ENCODE measurements around the gene SIK3. TPM values are rescaled to one million over a fixed set of nuclear protein-coding genes. Genes with fewer than 3 reads are reported as not detected.
A peak's percentile ranks its signal among the peaks of the same experiment; 100 is the strongest.

Gene SIK3
- total RNA-seq, 1 donor: 25.7 TPM

- H3K36me3 ChIP-seq (ENCODE audit: insufficient read depth, low read length): no peaks in the 10 kb centered on the region
- H4K20me1 ChIP-seq (ENCODE audit: insufficient read depth, low read length): no peaks in the 10 kb centered on the region
- H3K4me1 ChIP-seq (ENCODE audit: insufficient read depth, low read length): peaks cover 30% of the 10 kb centered on the region
- no peaks in the 10 kb centered on the region for H3K27me3 ChIP-seq (ENCODE audit: insufficient read depth, low read length)
- DNase-seq (ENCODE audit: insufficient read length, low spot score, missing footprints): no peak
- no peak overlapping the region for H3K4me3 ChIP-seq (ENCODE audit: insufficient read depth, low read length)
- peaks cover 78% of the 10 kb centered on the region for H3K79me2 ChIP-seq (ENCODE audit: insufficient read depth, low read length)
- no peak overlapping the region for H3K27ac ChIP-seq (ENCODE audit: low read depth, low read length)
- H2AFZ ChIP-seq (ENCODE audit: low read length): no peak overlapping the region
- TF ChIP-seq CTCF (IDR thresholded peaks at IDR 0.05; ENCODE audit: extremely low read depth, low read depth, low read length): no peak
- no peaks in the 10 kb centered on the region for H3K9me3 ChIP-seq (ENCODE audit: low read depth, low read length)
- no peak overlapping the region for H3K4me2 ChIP-seq (ENCODE audit: insufficient read depth, low read length)
Observed at GRCh38 chr11:116991491-116991890, 106.7 kb downstream of the SIK3 start.

GRCh38 chr11:116990811-116991210, 107.4 kb downstream of the SIK3 start:
- H3K27me3 ChIP-seq (ENCODE audit: insufficient read depth, low read length): no peaks in the 10 kb centered on the region
- H3K4me1 ChIP-seq (ENCODE audit: insufficient read depth, low read length): peaks cover 37% of the 10 kb centered on the region
- no peak for DNase-seq (ENCODE audit: insufficient read length, low spot score, missing footprints)
- no peak overlapping the region for H3K4me3 ChIP-seq (ENCODE audit: insufficient read depth, low read length)
- peaks cover 80% of the 10 kb centered on the region for H3K79me2 ChIP-seq (ENCODE audit: insufficient read depth, low read length)
- no peaks in the 10 kb centered on the region for H3K36me3 ChIP-seq (ENCODE audit: insufficient read depth, low read length)
- no peak for TF ChIP-seq CTCF (IDR thresholded peaks at IDR 0.05; ENCODE audit: extremely low read depth, low read depth, low read length)
- H3K4me2 ChIP-seq (ENCODE audit: insufficient read depth, low read length): no peak overlapping the region
- no peaks in the 10 kb centered on the region for H4K20me1 ChIP-seq (ENCODE audit: insufficient read depth, low read length)
- no peak overlapping the region for H2AFZ ChIP-seq (ENCODE audit: low read length)
- peak overlapping the region; percentile 83 for H3K27ac ChIP-seq (ENCODE audit: low read depth, low read length)
- H3K9me3 ChIP-seq (ENCODE audit: low read depth, low read length): no peaks in the 10 kb centered on the region

- H3K4me1 ChIP-seq (ENCODE audit: insufficient read depth, low read length): peaks cover 45% of the 10 kb centered on the region
- H2AFZ ChIP-seq (ENCODE audit: low read length): no peak overlapping the region
- H3K27me3 ChIP-seq (ENCODE audit: insufficient read depth, low read length): no peaks in the 10 kb centered on the region
- DNase-seq (ENCODE audit: insufficient read length, low spot score, missing footprints): peak; percentile 58
- H3K9me3 ChIP-seq (ENCODE audit: low read depth, low read length): no peaks in the 10 kb centered on the region
- peaks cover 81% of the 10 kb centered on the region for H3K79me2 ChIP-seq (ENCODE audit: insufficient read depth, low read length)
- H3K4me3 ChIP-seq (ENCODE audit: insufficient read depth, low read length): no peak overlapping the region
- peak overlapping the region; percentile 83 for H3K27ac ChIP-seq (ENCODE audit: low read depth, low read length)
- no peak for TF ChIP-seq CTCF (IDR thresholded peaks at IDR 0.05; ENCODE audit: extremely low read depth, low read depth, low read length)
- peak overlapping the region; percentile 63 for H3K4me2 ChIP-seq (ENCODE audit: insufficient read depth, low read length)
- no peaks in the 10 kb centered on the region for H3K36me3 ChIP-seq (ENCODE audit: insufficient read depth, low read length)
- no peaks in the 10 kb centered on the region for H4K20me1 ChIP-seq (ENCODE audit: insufficient read depth, low read length)
Observed at GRCh38 chr11:116990061-116990473, 108.2 kb downstream of the SIK3 start.

GRCh38 chr11:116989184-116989583, 109.0 kb downstream of the SIK3 start:
- Histone ChIP-seq H3K36me3 (ENCODE audit: insufficient read depth, low read length) (no peaks in the 10 kb centered on the region), H2AFZ (ENCODE audit: low read length) (no peak overlapping the region), H4K20me1 (ENCODE audit: insufficient read depth, low read length) (no peaks in the 10 kb centered on the region), H3K27ac (ENCODE audit: low read depth, low read length) (peak overlapping the region; percentile 83), H3K79me2 (ENCODE audit: insufficient read depth, low read length) (peaks cover 74% of the 10 kb centered on the region), H3K4me1 (ENCODE audit: insufficient read depth, low read length) (peaks cover 53% of the 10 kb centered on the region), H3K27me3 (ENCODE audit: insufficient read depth, low read length) (no peaks in the 10 kb centered on the region), H3K4me2 (ENCODE audit: insufficient read depth, low read length) (no peak overlapping the region), H3K4me3 (ENCODE audit: insufficient read depth, low read length) (no peak overlapping the region), H3K9me3 (ENCODE audit: low read depth, low read length) (no peaks in the 10 kb centered on the region)
- no peak for DNase-seq (ENCODE audit: insufficient read length, low spot score, missing footprints)
- no peak for TF ChIP-seq CTCF (IDR thresholded peaks at IDR 0.05; ENCODE audit: extremely low read depth, low read depth, low read length)

Measured in osteoblast (primary cell).